HEK293 (cell line): Measurements from ENCODE around the gene PPFIA2.

Experiments
- CTCF ChIA-PET: fragments of 350-600 bp; formaldehyde crosslinking; extraction: SDS; loops from one replicate; lab custom pipeline; 2021; ENCODE audit warnings: antibody characterized with exemption; lab: Yijun Ruan, JAX
- POLR2A ChIA-PET: fragments of 300-600 bp; formaldehyde crosslinking; extraction: SDS; loops from one replicate; lab custom pipeline; 2020; ENCODE audit warnings: antibody characterized with exemption, inconsistent platforms; lab: Yijun Ruan, JAX
- H3K27ac ChIP-seq: fragments of 200-500 bp; sonication (Bioruptor generic); 2 replicates; pipeline ENCODE4 v1.5.1; 2014; ENCODE audit warnings: low read depth, low read length, control low read depth, inconsistent platforms; ENCODE audit errors: extremely low read depth
- H3K36me3 ChIP-seq, 2 experiments: fragments of 200-500 bp in 1 of 2; sonication (Bioruptor generic) in 1 of 2; 1 replicate in 1 of 2; 2 replicates in 1 of 2; pipeline ENCODE4 v1.5.1; 2014 to 2017; ENCODE audit warnings: inconsistent platforms in 2 of 2, low read length in 2 of 2; ENCODE audit not compliant: control insufficient read depth in 2 of 2, insufficient read depth in 1 of 2
- H3K4me1 ChIP-seq: fragments of 200-500 bp; sonication (Bioruptor generic); 2 replicates; pipeline ENCODE4 v1.5.1; 2014; ENCODE audit warnings: mild to moderate bottlenecking, low read length, inconsistent platforms; ENCODE audit not compliant: control insufficient read depth, insufficient read depth
- H3K4me3 ChIP-seq: 2 replicates; pipeline ENCODE4 v1.5.1; 2011; ENCODE audit warnings: low read depth, mild to moderate bottlenecking, control low read depth, low read length, moderate library complexity
- H3K9me3 ChIP-seq: fragments of 200-500 bp; sonication (Bioruptor generic); 2 replicates; pipeline ENCODE4 v1.5.1; 2014; ENCODE audit warnings: low read depth, low read length, inconsistent platforms; ENCODE audit not compliant: control insufficient read depth, insufficient read depth
- ZBTB49 ChIP-seq: fragments of 450-650 bp; formaldehyde crosslinking; IDR thresholded peaks from 2 replicates; pipeline ENCODE4 v1.5.1; 2016; ENCODE audit warnings: missing biosample characterization, missing genetic modification characterization, low read depth
- ZBTB7A ChIP-seq: fragments of 450-650 bp; formaldehyde crosslinking; IDR thresholded peaks from 2 replicates; pipeline ENCODE4 v1.5.1; 2016; ENCODE audit warnings: low read depth, missing biosample characterization, missing genetic modification characterization
- ZFP69B ChIP-seq: fragments of 450-650 bp; formaldehyde crosslinking; IDR thresholded peaks from 2 replicates; pipeline ENCODE4 v1.5.1; 2016; ENCODE audit warnings: missing biosample characterization, missing genetic modification characterization
- ZNF132 ChIP-seq: fragments of 450-650 bp; formaldehyde crosslinking; IDR thresholded peaks from 2 replicates; pipeline ENCODE4 v1.5.1; 2017; ENCODE audit warnings: missing biosample characterization, missing genetic modification characterization, borderline replicate concordance
- ZNF175 ChIP-seq: fragments of 450-650 bp; formaldehyde crosslinking; IDR thresholded peaks from 2 replicates; pipeline ENCODE4 v1.5.1; 2016; ENCODE audit warnings: missing biosample characterization, missing genetic modification characterization
- ZNF248 ChIP-seq: fragments of 450-650 bp; formaldehyde crosslinking; IDR thresholded peaks from 2 replicates; pipeline ENCODE4 v1.5.1; 2017; ENCODE audit warnings: missing biosample characterization, missing genetic modification characterization
- ZNF274 ChIP-seq, 2 experiments: fragments of 200-500 bp in 1 of 2; fragments of 450-650 bp in 1 of 2; sonication (Bioruptor generic) in 1 of 2; formaldehyde crosslinking in 1 of 2; IDR thresholded peaks; 2 replicates each; pipeline versions ENCODE4 v1.5.1 to v1.6.1; 2014 to 2016; ENCODE audit warnings: borderline replicate concordance in 1 of 2, inconsistent platforms in 1 of 2, low read length in 1 of 2, missing biosample characterization in 1 of 2, missing genetic modification characterization in 1 of 2
- ZNF48 ChIP-seq: fragments of 450-650 bp; formaldehyde crosslinking; IDR thresholded peaks from 2 replicates; pipeline ENCODE4 v1.5.1; 2016; ENCODE audit warnings: missing biosample characterization, missing genetic modification characterization
- ZNF514 ChIP-seq: fragments of 450-650 bp; formaldehyde crosslinking; IDR thresholded peaks from 2 replicates; pipeline ENCODE4 v1.5.1; 2016; ENCODE audit warnings: missing biosample characterization, missing genetic modification characterization
- ZNF580 ChIP-seq: fragments of 450-650 bp; formaldehyde crosslinking; IDR thresholded peaks from 2 replicates; pipeline ENCODE4 v1.5.1; 2016; ENCODE audit warnings: missing biosample characterization, missing genetic modification characterization
- ZNF621 ChIP-seq: fragments of 450-650 bp; formaldehyde crosslinking; IDR thresholded peaks from 2 replicates; pipeline ENCODE4 v1.5.1; 2017; ENCODE audit warnings: missing biosample characterization, missing genetic modification characterization
- ZNF626 ChIP-seq: fragments of 450-650 bp; sonication (Bioruptor Pico); formaldehyde crosslinking; IDR thresholded peaks from 2 replicates; pipeline ENCODE4 v1.5.1; 2018; ENCODE audit warnings: missing biosample characterization, missing genetic modification characterization, inconsistent platforms
- ZNF654 ChIP-seq: fragments of 450-650 bp; formaldehyde crosslinking; IDR thresholded peaks from 2 replicates; pipeline ENCODE4 v1.5.1; 2016; ENCODE audit warnings: low read depth, missing biosample characterization, missing genetic modification characterization
- ZNF701 ChIP-seq: fragments of 450-650 bp; formaldehyde crosslinking; IDR thresholded peaks from 2 replicates; pipeline ENCODE4 v1.5.1; 2016; ENCODE audit warnings: missing biosample characterization, missing genetic modification characterization

Gene PPFIA2

GRCh38 chr12:81615026-81615588, 144.0 kb downstream of the PPFIA2 start:
- POLR2A ChIA-PET: no interaction called here
- no peaks in the 10 kb centered on the region for H3K9me3 ChIP-seq
- H3K27ac ChIP-seq: no peak overlapping the region
- no peak overlapping the region for H3K4me3 ChIP-seq
- CTCF ChIA-PET: interaction anchor here (0.6 kb wide), 1 partner anchor 30 kb away, joined by 4 read pairs; no protein-coding TSS in a partner anchor
- H3K4me1 ChIP-seq: 0 out of 2 replicates have a peak, but pooled peaks cover 2% of the 10 kb centered on the region
- TF ChIP-seq ZNF274 (IDR thresholded peaks at IDR 0.05; ENCODE audit: low read length) (no peak), ZNF274 (tag by site-specific recombination; IDR thresholded peaks at IDR 0.05; ENCODE audit: borderline replicate concordance) (no peak), ZFP69B (tag by site-specific recombination) (no peak)
- TF ChIP-seq, all 188 proteins: peak for 0
- no peaks in the 10 kb centered on the region for H3K36me3 ChIP-seq

DNA sequence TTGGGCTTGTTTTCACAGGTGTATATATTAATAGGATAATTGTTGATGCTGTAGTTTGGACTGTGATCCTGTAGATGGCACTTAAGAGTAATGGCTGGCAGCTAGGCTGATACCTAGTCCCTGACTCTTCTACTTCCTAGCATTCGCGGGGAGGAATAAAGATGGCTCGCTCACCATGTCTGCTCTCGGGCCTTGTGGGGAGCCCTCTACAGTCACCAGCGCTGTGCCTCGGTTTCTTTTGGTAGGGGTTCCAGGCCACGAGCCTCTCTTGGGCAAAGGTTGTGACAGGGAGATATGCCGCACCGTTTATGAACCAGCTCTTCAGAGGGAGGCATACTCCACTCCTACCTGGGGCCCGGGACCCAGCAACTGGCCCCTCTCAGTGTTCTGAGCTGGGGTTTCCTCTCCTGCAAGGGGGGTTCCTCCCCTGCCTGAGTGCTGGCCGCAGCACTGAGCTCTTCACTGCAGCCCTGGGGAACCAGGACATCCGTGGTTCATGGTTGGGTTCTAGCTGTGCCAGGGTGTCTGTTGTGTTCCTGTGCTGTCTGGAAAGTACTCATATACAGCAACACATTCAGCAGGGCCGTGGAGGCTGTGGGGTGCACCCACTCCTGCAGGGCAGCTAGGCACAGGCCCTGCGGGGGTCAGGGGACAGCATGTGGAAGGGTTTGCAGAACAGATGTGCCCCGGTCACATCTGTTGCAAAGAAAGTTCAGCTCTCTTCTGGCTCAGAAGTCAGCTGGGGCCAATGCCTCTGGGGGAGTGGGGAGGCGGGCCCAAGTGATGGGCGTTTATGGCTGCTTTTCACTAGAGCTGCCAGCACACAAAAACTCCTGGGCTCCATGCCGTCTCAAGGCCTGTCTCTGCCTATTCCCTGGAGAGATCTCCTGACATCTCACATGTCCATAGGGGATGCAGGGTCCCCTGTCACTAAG, 147.9 kb downstream of the PPFIA2 start:
- POLR2A ChIA-PET: no interaction called here
- H3K4me3 ChIP-seq: no peak overlapping the region
- H3K27ac ChIP-seq: no peak overlapping the region
- no peaks in the 10 kb centered on the region for H3K36me3 ChIP-seq
- TF ChIP-seq ZNF621 (tag by site-specific recombination) (no peak), ZNF654 (tag by site-specific recombination) (peak; percentile 18; the same call in 1 of the 2 replicates)
- TF ChIP-seq, all 188 proteins: peak for 1
- H3K4me1 ChIP-seq: no peaks in the 10 kb centered on the region
- no peaks in the 10 kb centered on the region for H3K9me3 ChIP-seq
- CTCF ChIA-PET: interaction anchor here (0.5 to 1.0 kb wide), 2 partner anchors 162 to 402 kb away, joined by 3 read pairs; no protein-coding TSS in a partner anchor

GRCh38 chr12:81597928-81598604, 161.1 kb downstream of the PPFIA2 start:
- CTCF ChIA-PET: no interaction called here
- H3K9me3 ChIP-seq: no peaks in the 10 kb centered on the region
- no peak for TF ChIP-seq ZNF248 (tag by site-specific recombination)
- no peak for TF ChIP-seq ZNF514
- no peak for TF ChIP-seq ZNF701 (tag by site-specific recombination)
- TF ChIP-seq ZBTB7A (tag by site-specific recombination): no peak
- no peak for TF ChIP-seq ZNF580 (tag by site-specific recombination)
- TF ChIP-seq ZNF132 (tag by site-specific recombination): no peak
- TF ChIP-seq ZBTB49 (tag by site-specific recombination): no peak
- TF ChIP-seq ZNF48 (tag by site-specific recombination): no peak
- TF ChIP-seq ZNF175: no peak
- TF ChIP-seq ZNF654 (tag by site-specific recombination): no peak
- no peak for TF ChIP-seq ZNF626
- TF ChIP-seq, all 188 proteins: peak for 0
- POLR2A ChIA-PET: no interaction called here
- no peaks in the 10 kb centered on the region for H3K36me3 ChIP-seq
- no peak overlapping the region for H3K4me3 ChIP-seq
- H3K4me1 ChIP-seq: peaks cover 9% of the 10 kb centered on the region
- no peak overlapping the region for H3K27ac ChIP-seq
